ENCODE results near the gene GTPBP6. TPM values are rescaled to one million over a fixed set of nuclear protein-coding genes. Genes with fewer than 3 reads are reported as not detected.

GTPBP6 gene, protein sequence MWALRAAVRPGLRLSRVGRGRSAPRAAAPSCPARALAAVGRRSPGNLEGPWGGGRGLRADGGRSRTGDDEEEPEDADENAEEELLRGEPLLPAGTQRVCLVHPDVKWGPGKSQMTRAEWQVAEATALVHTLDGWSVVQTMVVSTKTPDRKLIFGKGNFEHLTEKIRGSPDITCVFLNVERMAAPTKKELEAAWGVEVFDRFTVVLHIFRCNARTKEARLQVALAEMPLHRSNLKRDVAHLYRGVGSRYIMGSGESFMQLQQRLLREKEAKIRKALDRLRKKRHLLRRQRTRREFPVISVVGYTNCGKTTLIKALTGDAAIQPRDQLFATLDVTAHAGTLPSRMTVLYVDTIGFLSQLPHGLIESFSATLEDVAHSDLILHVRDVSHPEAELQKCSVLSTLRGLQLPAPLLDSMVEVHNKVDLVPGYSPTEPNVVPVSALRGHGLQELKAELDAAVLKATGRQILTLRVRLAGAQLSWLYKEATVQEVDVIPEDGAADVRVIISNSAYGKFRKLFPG
- total RNA-seq = 47.5 and 49.9 TPM in 2 replicates
- long read RNA-seq, partial matches to known transcripts = 1 of 5 reads
- long read RNA-seq, other reads (novel, unspliced or antisense) = 2 of 5 reads

DNA sequence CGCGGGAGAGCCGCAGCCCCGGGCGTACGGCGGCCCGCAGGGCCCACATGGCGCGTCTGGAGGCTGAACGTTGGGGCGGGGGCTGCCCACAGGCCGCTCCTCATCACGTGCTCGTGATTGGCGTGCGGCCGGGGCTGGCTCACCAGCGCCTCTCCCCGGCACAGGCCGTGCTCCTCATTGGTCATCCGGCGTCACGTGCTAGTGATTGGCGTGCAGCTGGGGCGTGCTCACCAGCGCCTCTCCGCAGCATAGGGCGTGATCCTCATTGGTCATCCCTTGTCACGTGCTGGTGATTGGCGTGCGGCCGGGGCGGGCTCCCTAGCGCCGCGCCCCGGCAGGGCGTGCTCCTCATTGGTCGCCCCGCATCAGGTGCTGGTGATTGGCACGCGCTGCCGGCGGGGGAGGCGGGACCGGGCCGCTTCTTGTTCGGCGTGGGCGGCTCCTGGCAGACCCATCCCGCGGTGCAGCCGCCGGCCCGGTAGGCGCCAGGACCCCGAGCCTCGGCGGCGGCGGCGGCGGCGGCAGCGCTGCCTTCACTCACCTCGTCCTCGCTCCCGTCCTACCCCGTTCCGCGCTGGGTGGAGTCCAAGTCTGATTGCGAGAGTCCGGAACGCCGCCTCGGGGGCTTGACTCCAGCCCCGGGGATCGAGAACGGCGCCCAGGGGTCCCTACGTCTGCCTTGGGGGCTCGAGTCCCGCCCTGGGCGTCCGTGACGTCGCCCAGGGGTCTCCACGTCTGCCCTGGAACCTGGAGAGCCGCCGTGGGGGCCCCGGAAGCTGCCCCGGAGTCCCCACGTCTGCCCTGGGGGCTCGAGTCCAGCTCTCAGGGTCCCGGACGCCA lies at the start of gene GTPBP6:
Gene GTPBP6 (minus strand): TSS at position 58 of the 840 bp plus-strand sequence. CDS start 9 bp downstream, at position 49.
- Mint-ChIP-seq H3K4me1 (ENCODE audit: unreplicated experiment) (peaks cover 19% of the 10 kb centered on the region), H3K27ac (ENCODE audit: unreplicated experiment) (peak within 1 kb of the TSS; percentile 97), H3K27me3 (ENCODE audit: unreplicated experiment) (no peaks in the 10 kb centered on the region), H3K4me3 (ENCODE audit: unreplicated experiment) (peak within 1 kb of the TSS; percentile 89), H3K36me3 (ENCODE audit: unreplicated experiment) (no peaks in the 10 kb centered on the region), H3K9me3 (ENCODE audit: unreplicated experiment) (no peaks in the 10 kb centered on the region)
- TF ChIP-seq CTCF (IDR thresholded peaks at IDR 0.05) = peak; percentile 24
- peak; percentile 100 for DNase-seq (ENCODE audit: extremely low spot score, unreplicated experiment)

DNA sequence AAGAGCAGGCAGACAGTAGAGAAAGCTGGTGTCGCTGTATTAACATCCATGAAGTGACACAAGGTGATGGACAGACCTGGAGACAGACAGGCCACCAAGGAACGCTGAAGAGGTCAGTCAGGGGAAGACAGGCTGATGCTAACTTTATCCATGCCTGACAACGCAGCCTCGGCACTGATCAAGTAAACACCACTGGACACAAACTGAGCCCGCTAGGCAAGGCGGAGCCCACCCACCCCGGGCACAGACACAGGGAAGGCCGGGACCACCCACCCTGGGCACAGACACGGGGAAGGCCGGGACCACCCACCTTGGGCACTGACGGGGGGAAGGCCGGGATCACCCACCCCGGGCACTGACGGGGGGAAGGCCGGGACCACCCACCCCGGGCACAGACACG lies 49.3 kb upstream of the GTPBP6 start:
- no peak for DNase-seq (ENCODE audit: extremely low spot score, unreplicated experiment)
- H3K27ac Mint-ChIP-seq (ENCODE audit: unreplicated experiment) = no peak overlapping the region
- H3K4me3 Mint-ChIP-seq (ENCODE audit: unreplicated experiment) = no peak overlapping the region
- H3K4me1 Mint-ChIP-seq (ENCODE audit: unreplicated experiment) = peaks cover 17% of the 10 kb centered on the region
- no peak for TF ChIP-seq CTCF (IDR thresholded peaks at IDR 0.05)
- H3K27me3 Mint-ChIP-seq (ENCODE audit: unreplicated experiment) = peaks cover 3% of the 10 kb centered on the region
- no peaks in the 10 kb centered on the region for H3K9me3 Mint-ChIP-seq (ENCODE audit: unreplicated experiment)
- peaks cover 3% of the 10 kb centered on the region for H3K36me3 Mint-ChIP-seq (ENCODE audit: unreplicated experiment)

- no peak for TF ChIP-seq CTCF (IDR thresholded peaks at IDR 0.05)
- H3K36me3 Mint-ChIP-seq (ENCODE audit: unreplicated experiment) = peaks cover 4% of the 10 kb centered on the region
- no peak for DNase-seq (ENCODE audit: extremely low spot score, unreplicated experiment)
- H3K4me1 Mint-ChIP-seq (ENCODE audit: unreplicated experiment) = peaks cover 14% of the 10 kb centered on the region
- no peak overlapping the region for H3K27ac Mint-ChIP-seq (ENCODE audit: unreplicated experiment)
- peaks cover 3% of the 10 kb centered on the region for H3K27me3 Mint-ChIP-seq (ENCODE audit: unreplicated experiment)
- no peak overlapping the region for H3K4me3 Mint-ChIP-seq (ENCODE audit: unreplicated experiment)
- H3K9me3 Mint-ChIP-seq (ENCODE audit: unreplicated experiment) = no peaks in the 10 kb centered on the region
Observed at GRCh38 chrX:367349-367748, 48.8 kb upstream of the GTPBP6 start.

- H3K4me3 Mint-ChIP-seq (ENCODE audit: unreplicated experiment) = no peak overlapping the region
- no peaks in the 10 kb centered on the region for H3K27me3 Mint-ChIP-seq (ENCODE audit: unreplicated experiment)
- no peaks in the 10 kb centered on the region for H3K9me3 Mint-ChIP-seq (ENCODE audit: unreplicated experiment)
- no peak overlapping the region for H3K27ac Mint-ChIP-seq (ENCODE audit: unreplicated experiment)
- DNase-seq (ENCODE audit: extremely low spot score, unreplicated experiment) = no peak
- no peak for TF ChIP-seq CTCF (IDR thresholded peaks at IDR 0.05)
- H3K36me3 Mint-ChIP-seq (ENCODE audit: unreplicated experiment) = peaks cover 23% of the 10 kb centered on the region
- peaks cover 5% of the 10 kb centered on the region for H3K4me1 Mint-ChIP-seq (ENCODE audit: unreplicated experiment)
Observed at GRCh38 chrX:363621-364375, 45.2 kb upstream of the GTPBP6 start.

Measured in osteocyte (in vitro differentiated cells).